Skeletal muscle cell (primary cell): ENCODE measurements around the gene ZNF335.

Experiments used
- DNase-seq: peaks from one replicate; pipeline ENCODE4 v3.0.0-alpha.2; 2010; ENCODE audit warnings: low read depth
- H3K4me3 ChIP-seq: 2 replicates; pipeline ENCODE4 v1.5.1; 2011; ENCODE audit warnings: low read depth, mild to moderate bottlenecking, control low read depth, low read length, moderate library complexity

Gene ZNF335

DNA sequence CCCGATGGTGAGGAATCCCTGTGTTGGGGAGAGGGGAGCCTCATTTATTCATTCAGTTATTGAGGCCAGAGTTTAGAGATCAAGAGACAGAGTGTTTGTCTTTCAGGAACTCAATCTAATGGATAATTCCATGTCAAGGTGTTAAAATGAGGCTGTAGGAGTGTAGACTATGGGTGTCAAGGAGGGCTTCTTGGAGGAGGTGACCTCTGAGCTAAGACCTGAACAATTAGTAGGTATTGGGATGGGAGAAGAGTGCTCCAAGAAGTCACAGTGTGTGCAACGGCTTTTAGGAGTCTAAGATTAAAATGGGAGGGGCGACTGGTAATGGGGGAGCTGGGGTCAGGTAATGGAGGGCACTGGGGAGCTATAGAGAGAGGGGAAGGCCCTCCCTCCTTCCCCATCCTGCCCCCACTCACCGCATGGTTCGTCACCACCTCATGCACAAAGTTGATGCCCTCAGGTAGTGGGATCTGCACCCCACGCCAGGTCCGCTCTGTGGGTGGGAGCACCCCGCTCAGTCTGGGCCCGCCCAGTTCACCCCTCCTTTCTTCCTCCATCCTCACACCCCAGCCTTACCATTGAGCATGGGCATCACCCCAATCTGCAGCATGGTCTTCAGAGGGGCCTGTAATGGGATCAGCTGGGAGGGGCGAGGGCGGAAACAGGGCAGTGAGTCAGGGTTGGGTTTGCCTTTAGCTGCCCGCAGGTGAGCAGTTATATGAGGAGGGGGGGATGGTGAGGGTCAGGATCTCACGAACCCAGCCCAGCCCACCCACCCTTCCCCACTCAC, 72.8 kb downstream of the ZNF335 start:
- no peak overlapping the region for H3K4me3 ChIP-seq
- DNase-seq = no peak
